Measurements from ENCODE around the gene CHST11.

- TF ChIP-seq EZH2 (IDR thresholded peaks at IDR 0.05) (no peak), POLR2AphosphoS5 (IDR thresholded peaks at IDR 0.05; ENCODE audit: borderline replicate concordance, low read depth, low read length) (no peak), FOXP2 (optimal IDR thresholded peaks at IDR 0.05; ENCODE audit: control extremely low read depth, extremely low read length, insufficient read depth) (no peak)
Observed at GRCh38 chr12:104721936-104722335, 265.2 kb downstream of the CHST11 start.
